ENCODE measurements around the gene MAP2K7.

- TF ChIP-seq CTCF (conservative IDR thresholded peaks at IDR 0.05; ENCODE audit: low read length), result no peak
- TF ChIP-seq EZH2phosphoT487 (IDR thresholded peaks at IDR 0.05; ENCODE audit: borderline replicate concordance), result no peak
Measured at GRCh38 chr19:7898967-7899366, 4.7 kb upstream of the MAP2K7 start.

Data from Loucy (cell line).